SK-N-SH (cell line): ENCODE data around the gene TSC2.

ENCODE experiments used
- CTCF ChIP-seq: fragments of 200-600 bp; sonication (generic); IDR thresholded peaks from 2 replicates; pipeline ENCODE4 v1.6.1; 2017; ENCODE audit warnings: antibody characterized with exemption, mild to moderate bottlenecking, moderate library complexity
- NFIC ChIP-seq: IDR thresholded peaks from 2 replicates; pipeline ENCODE4 v1.4.0; 2012; ENCODE audit warnings: borderline replicate concordance
- RFX5 ChIP-seq: IDR thresholded peaks from 2 replicates; pipeline ENCODE4 v1.6.1; 2012; ENCODE audit warnings: mild to moderate bottlenecking, improper control_type of control experiment, low read length

DNA sequence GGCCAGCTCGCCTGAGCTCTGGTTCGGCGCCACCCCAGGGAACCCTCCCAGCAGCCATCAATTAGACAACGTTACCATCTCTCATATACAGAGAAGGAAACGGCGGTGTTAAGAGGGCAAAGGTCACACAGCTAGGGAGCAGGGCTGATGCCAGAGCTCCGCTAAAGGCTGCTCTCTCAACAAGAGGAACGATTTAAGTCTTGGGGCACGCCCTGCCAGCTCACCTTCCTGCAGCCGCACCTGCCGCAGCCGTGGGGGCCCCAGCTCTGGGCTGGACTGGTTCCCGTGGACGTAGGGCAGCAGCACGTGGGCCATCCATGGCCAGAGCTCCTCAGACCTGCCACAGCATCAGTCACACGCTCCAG lies 44.5 kb downstream of the TSC2 start:
- TF ChIP-seq CTCF (no peak), NFIC (no peak), RFX5 (no peak)
